ENCODE measurements around the gene FOXP3.

DNA sequence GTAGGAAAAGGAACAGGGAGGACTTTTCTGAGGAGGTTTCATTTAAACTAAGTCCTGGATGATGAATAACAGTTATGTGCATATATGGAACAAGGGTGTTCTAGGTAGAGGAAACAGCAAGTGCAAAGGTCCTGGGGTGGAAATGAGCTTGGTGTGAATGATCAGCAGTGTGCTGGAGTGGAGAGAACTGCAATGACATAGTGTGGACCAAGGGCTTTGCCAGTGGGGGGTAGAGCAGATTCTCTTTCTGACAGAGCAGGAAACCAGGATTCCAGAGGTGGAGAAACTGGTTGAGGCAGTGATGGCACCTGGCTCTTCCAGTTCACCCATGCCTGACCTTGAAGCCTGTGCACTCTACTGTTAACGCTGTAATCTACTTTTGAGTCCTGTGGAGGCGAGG is 6.8 kb upstream of the FOXP3 start:
- TF ChIP-seq ZBTB7A (IDR thresholded peaks at IDR 0.05; ENCODE audit: low read depth) (no peak), CEBPB (IDR thresholded peaks at IDR 0.05) (no peak)

All from Ishikawa (cell line).